A549 treated with ZK216348 at 1 μM for 4 hours (cell line): ENCODE results near the gene GPR84. TPM values are rescaled to one million over a fixed set of nuclear protein-coding genes. Genes with fewer than 3 reads are reported as not detected.

ENCODE experiments used
- total RNA-seq: library from RNA; stranded (reverse); fragments of 200-300 nt; extraction: Qiagen RNA extraction; gene quantifications from 5 replicates; pipeline ENCODE4 v1.2.3, GENCODE V29; 2022; ENCODE audit warnings: low read depth

GPR84 gene
- total RNA-seq = not detected in 5 replicates

GRCh38 chr12:54364413-54364812, at the start of gene GPR84:
Gene GPR84, minus strand, starts transcription at chr12:54364486. Its CDS starts 635 bp downstream, at chr12:54363851.

GRCh38 chr12:54384591-54385041, 20.3 kb upstream of the GPR84 start, which contains the start of gene ZNF385A:
Gene ZNF385A, minus strand, starts transcription at chr12:54384733. Its CDS starts 219 bp downstream, at chr12:54384514.

DNA sequence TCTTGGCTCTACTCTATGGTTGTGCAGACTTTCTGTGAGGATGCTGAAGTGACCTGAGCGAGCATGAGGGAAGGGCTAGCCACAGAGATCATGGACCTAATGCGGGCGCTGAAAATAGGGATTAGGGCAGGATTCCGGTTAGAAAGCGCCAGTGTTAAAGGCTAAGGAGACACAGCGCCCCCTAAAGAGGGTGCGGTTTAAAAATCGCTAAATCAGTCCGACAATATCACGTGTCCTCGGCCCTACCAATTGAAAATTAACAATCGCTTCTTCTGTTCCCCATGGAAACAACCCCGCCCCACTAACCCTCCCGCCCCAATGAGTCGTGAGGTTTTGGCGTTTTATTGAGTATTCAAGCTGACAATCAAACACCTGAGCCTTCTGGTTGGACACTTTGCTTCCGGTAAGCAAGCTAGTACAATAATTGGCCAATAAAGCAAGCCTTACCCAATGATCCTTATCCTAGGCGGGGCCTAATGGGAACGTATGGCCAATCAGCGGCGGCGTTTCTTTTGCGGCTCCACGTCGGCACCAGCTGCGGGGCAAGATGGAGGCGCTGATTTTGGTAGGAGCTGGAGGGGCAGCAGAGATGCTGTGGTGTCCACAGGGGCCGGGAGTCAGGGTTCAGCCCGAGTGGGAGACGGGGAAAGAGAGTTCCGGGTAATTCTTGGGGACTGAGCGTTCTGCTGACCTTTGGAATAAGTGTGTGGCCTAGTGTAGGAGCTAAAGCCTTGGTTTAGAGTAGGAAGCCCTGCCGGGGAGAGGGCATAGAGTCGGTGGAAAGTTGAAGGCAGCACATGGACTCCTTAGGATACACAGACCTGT, 39.5 kb downstream of the GPR84 start, which contains the start of gene COPZ1:
COPZ1 (plus strand) TSS at position 515 of the 825 bp plus-strand sequence; CDS start at position 548, 33 bp downstream.

Other genes with a start within 250 kb of the GPR84 start
- 22.3 to 35.6 TPM (median 33.0 TPM) in 5 replicates for gene SMUG1, start 175.5 kb downstream of the GPR84 start, total RNA-seq
- gene CBX5, start 84.4 kb downstream of the GPR84 start, total RNA-seq = 18.0 to 30.7 TPM (median 26.2 TPM) in 5 replicates
- 1,510 to 3,025 TPM (median 1,619 TPM) in 5 replicates for gene HNRNPA1, start 83.8 kb downstream of the GPR84 start, total RNA-seq
- not detected in 5 replicates for gene NFE2, start 63.5 kb downstream of the GPR84 start, total RNA-seq
- gene COPZ1, start 39.4 kb downstream of the GPR84 start, total RNA-seq = 216 to 353 TPM (median 233 TPM) in 5 replicates
- gene ZNF385A, start 20.2 kb upstream of the GPR84 start, total RNA-seq = 11.3 to 23.1 TPM (median 20.0 TPM) in 5 replicates
- gene ITGA5, start 54.8 kb upstream of the GPR84 start, total RNA-seq = 158 to 252 TPM (median 197 TPM) in 5 replicates
- gene GTSF1, start 109.1 kb upstream of the GPR84 start, total RNA-seq = not detected in 5 replicates
- gene NCKAP1L, start 133.3 kb upstream of the GPR84 start, total RNA-seq = not detected in 5 replicates
- 0.11 TPM in 1 of 5 replicates, not detected in the others for gene PDE1B, start 185.1 kb upstream of the GPR84 start, total RNA-seq
- 0.11 to 0.25 TPM (median 0.20 TPM) in 3 of 5 replicates, not detected in the others for gene PPP1R1A, start 224.2 kb upstream of the GPR84 start, total RNA-seq